ENCODE data around the gene KRT84.

The KRT84 gene

DNA sequence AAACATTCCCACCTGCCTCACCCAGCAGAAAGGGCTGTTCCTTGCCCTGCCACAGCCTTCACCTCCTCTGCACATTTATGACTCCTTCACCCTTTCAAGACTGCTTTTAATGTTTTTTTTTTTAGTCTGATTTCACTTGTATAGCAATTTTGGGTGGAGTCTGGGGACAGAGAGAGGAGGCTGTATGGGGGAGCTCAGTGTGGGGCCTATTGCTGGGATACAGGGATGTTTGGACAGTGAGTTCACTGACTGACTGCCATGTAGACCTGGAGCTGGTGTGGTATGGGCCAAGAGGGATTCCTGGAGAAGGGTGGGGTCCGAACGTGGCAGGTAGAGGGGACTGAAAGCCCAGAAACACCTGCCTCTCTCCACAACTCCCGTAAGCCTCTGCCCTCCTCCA, 16.2 kb downstream of the KRT84 start:
- DNase-seq (ENCODE audit: low read depth): no peak
- TF ChIP-seq, protein P1, sequence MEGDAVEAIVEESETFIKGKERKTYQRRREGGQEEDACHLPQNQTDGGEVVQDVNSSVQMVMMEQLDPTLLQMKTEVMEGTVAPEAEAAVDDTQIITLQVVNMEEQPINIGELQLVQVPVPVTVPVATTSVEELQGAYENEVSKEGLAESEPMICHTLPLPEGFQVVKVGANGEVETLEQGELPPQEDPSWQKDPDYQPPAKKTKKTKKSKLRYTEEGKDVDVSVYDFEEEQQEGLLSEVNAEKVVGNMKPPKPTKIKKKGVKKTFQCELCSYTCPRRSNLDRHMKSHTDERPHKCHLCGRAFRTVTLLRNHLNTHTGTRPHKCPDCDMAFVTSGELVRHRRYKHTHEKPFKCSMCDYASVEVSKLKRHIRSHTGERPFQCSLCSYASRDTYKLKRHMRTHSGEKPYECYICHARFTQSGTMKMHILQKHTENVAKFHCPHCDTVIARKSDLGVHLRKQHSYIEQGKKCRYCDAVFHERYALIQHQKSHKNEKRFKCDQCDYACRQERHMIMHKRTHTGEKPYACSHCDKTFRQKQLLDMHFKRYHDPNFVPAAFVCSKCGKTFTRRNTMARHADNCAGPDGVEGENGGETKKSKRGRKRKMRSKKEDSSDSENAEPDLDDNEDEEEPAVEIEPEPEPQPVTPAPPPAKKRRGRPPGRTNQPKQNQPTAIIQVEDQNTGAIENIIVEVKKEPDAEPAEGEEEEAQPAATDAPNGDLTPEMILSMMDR (IDR thresholded peaks at IDR 0.05; ENCODE audit: low read depth, low read length): no peak
- TF ChIP-seq MYC (IDR thresholded peaks at IDR 0.05; ENCODE audit: low read depth, low read length) (no peak), POLR2A (IDR thresholded peaks at IDR 0.05; ENCODE audit: extremely low read depth, insufficient read length) (no peak)
- TF ChIP-seq, protein P2, sequence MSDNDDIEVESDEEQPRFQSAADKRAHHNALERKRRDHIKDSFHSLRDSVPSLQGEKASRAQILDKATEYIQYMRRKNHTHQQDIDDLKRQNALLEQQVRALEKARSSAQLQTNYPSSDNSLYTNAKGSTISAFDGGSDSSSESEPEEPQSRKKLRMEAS (IDR thresholded peaks at IDR 0.05; ENCODE audit: low read depth, low read length): no peak
- H3K4me3 ChIP-seq (ENCODE audit: low read depth, low read length): no peak overlapping the region

GRCh38 chr12:52368508-52368907, 16.9 kb downstream of the KRT84 start:
- H3K4me3 ChIP-seq (ENCODE audit: low read depth, low read length): no peak overlapping the region
- DNase-seq (ENCODE audit: low read depth): no peak
- no peak for TF ChIP-seq MYC (IDR thresholded peaks at IDR 0.05; ENCODE audit: low read depth, low read length)
- TF ChIP-seq, protein P2 (IDR thresholded peaks at IDR 0.05; ENCODE audit: low read depth, low read length): no peak
- no peak for TF ChIP-seq POLR2A (IDR thresholded peaks at IDR 0.05; ENCODE audit: extremely low read depth, insufficient read length)
- TF ChIP-seq, protein P1 (IDR thresholded peaks at IDR 0.05; ENCODE audit: low read depth, low read length): no peak

DNA sequence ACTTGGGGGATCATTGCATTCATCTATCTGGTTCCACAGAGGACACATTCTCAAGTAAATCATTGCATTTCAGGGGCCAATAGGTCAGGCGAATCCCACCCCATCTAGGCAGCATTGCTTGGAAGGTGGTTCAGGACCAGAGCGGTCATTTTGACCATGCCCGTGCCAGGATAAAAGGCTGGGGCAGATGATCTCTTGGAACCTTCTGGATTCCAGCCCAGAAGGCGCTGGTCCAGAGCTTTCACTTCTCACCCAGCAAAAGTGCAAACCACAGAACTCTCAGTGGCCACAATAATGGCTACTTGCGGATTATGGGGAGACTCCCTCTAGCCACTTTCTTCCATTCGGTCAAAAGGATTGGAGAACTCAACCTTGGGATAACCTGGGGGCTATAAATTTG, 17.6 kb downstream of the KRT84 start:
- TF ChIP-seq, protein P2 (IDR thresholded peaks at IDR 0.05; ENCODE audit: low read depth, low read length): no peak
- TF ChIP-seq MYC (IDR thresholded peaks at IDR 0.05; ENCODE audit: low read depth, low read length) (no peak), POLR2A (IDR thresholded peaks at IDR 0.05; ENCODE audit: extremely low read depth, insufficient read length) (no peak)
- TF ChIP-seq, protein P1 (IDR thresholded peaks at IDR 0.05; ENCODE audit: low read depth, low read length): no peak
- no peak overlapping the region for H3K4me3 ChIP-seq (ENCODE audit: low read depth, low read length)
- no peak for DNase-seq (ENCODE audit: low read depth)

DNA sequence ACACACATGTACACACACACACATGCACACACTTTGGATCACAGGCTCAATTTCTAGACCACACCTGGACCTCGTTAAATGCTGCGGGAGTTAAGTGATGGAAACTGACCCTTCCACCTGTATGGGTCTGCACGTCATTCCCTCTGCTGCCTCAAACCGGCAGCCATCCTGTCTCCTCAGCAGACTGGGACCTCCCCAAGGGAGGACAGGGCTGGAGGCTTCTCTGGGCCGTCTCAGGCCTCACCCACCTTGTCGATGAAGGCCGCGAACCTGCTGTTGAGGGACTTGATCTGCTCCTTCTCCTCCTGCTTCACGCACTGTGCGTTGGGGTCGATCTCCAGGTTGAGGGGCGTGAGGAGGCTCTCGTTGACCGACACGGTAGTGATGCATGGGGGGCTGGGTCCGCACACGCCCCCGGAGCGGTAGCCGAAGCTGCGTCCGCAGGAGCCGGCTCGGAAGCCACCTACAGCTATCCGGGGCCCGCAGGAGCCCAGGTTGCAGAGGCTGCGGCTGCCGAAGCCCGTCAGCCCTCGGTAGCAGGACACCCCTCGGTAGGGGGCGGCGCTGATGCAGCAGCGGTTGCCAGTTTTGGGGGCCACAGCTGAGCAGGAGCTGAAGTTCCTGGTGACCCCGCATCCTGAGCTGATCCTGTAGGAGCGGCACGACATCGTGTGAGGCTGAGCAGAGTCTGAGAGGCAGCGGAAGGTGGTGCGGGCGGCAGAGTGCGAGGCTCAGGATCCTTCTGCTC, 18.5 kb downstream of the KRT84 start, which contains the start of gene KRT85:
Gene KRT85 (minus strand): TSS at position 744 of the 748 bp plus-strand sequence. CDS start 76 bp downstream, at position 668.
- TF ChIP-seq, protein P2 (IDR thresholded peaks at IDR 0.05; ENCODE audit: low read depth, low read length): no peak
- no peak for TF ChIP-seq POLR2A (IDR thresholded peaks at IDR 0.05; ENCODE audit: extremely low read depth, insufficient read length)
- TF ChIP-seq, protein P1 (IDR thresholded peaks at IDR 0.05; ENCODE audit: low read depth, low read length): no peak
- no peak for TF ChIP-seq MYC (IDR thresholded peaks at IDR 0.05; ENCODE audit: low read depth, low read length)
- H3K4me3 ChIP-seq (ENCODE audit: low read depth, low read length): no peak within 1 kb of the TSS
- no peak for DNase-seq (ENCODE audit: low read depth)

- no peak for DNase-seq (ENCODE audit: low read depth)
Measured at GRCh38 chr12:52364901-52365489, 20.5 kb downstream of the KRT84 start.

More at GRCh38 chr12:52364901-52365489, 20.5 kb downstream of the KRT84 start:
- no peak for TF ChIP-seq POLR2A (IDR thresholded peaks at IDR 0.05; ENCODE audit: extremely low read depth, insufficient read length)
- TF ChIP-seq, protein P2 (IDR thresholded peaks at IDR 0.05; ENCODE audit: low read depth, low read length): no peak
- no peak for TF ChIP-seq MYC (IDR thresholded peaks at IDR 0.05; ENCODE audit: low read depth, low read length)
- TF ChIP-seq, protein P1 (IDR thresholded peaks at IDR 0.05; ENCODE audit: low read depth, low read length): no peak
- no peak overlapping the region for H3K4me3 ChIP-seq (ENCODE audit: low read depth, low read length)

All from NB4 (cell line).